GM10266 (cell line): ENCODE results near the gene C1QTNF5.

Source experiments
- DNase-seq: peaks from one replicate; pipeline ENCODE4 v3.0.0; 2012; ENCODE audit errors: extremely low spot score
- TF ChIP-seq, protein P1 (sequence below): IDR thresholded peaks from 2 replicates; pipeline ENCODE4 v1.5.1; 2012; ENCODE audit warnings: mild to moderate bottlenecking, low read depth; ENCODE audit not compliant: control insufficient read depth, insufficient read depth; ENCODE audit errors: missing control alignments

Gene C1QTNF5

GRCh38 chr11:119380827-119381180 is 40.1 kb upstream of the C1QTNF5 start:
- DNase-seq = peak; percentile 5

GRCh38 chr11:119380160-119380826 is 39.6 kb upstream of the C1QTNF5 start:
- DNase-seq = peak; percentile 7
- TF ChIP-seq, protein P1, sequence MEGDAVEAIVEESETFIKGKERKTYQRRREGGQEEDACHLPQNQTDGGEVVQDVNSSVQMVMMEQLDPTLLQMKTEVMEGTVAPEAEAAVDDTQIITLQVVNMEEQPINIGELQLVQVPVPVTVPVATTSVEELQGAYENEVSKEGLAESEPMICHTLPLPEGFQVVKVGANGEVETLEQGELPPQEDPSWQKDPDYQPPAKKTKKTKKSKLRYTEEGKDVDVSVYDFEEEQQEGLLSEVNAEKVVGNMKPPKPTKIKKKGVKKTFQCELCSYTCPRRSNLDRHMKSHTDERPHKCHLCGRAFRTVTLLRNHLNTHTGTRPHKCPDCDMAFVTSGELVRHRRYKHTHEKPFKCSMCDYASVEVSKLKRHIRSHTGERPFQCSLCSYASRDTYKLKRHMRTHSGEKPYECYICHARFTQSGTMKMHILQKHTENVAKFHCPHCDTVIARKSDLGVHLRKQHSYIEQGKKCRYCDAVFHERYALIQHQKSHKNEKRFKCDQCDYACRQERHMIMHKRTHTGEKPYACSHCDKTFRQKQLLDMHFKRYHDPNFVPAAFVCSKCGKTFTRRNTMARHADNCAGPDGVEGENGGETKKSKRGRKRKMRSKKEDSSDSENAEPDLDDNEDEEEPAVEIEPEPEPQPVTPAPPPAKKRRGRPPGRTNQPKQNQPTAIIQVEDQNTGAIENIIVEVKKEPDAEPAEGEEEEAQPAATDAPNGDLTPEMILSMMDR = no peak

More at GRCh38 chr11:119380827-119381180, 40.1 kb upstream of the C1QTNF5 start:
- TF ChIP-seq, protein P1 = no peak

DNA sequence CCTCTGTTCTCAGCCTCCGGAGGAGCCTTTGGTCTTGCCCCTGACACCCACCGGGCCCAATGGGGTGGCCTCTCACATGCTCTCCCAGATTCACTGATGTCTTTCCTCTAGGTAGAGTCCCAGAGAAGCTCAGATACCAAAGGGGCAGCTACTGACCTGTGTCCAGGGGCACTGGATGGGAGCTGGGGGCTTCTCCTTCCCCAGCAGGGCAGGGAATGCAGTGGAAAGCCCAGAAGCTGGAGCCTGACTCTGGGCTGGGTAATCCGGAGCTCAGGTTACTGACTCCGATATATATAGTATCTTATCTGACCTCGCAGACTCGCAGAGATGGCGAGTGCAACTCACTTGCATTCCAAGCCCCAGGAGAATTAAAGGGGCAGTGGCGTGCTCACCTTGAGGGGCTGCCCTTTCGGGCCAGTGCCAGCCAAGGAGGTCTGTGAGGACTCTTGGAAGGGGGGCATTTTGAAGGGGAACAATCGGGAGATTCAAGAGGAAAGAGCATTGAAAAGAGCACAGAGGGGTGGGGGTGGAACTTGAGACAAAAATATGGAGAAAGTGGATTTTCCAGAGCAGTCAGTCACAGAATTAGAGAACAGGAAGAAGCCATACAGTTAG is 38.3 kb upstream of the C1QTNF5 start:
- DNase-seq = no peak
- TF ChIP-seq, protein P1 = no peak

DNA sequence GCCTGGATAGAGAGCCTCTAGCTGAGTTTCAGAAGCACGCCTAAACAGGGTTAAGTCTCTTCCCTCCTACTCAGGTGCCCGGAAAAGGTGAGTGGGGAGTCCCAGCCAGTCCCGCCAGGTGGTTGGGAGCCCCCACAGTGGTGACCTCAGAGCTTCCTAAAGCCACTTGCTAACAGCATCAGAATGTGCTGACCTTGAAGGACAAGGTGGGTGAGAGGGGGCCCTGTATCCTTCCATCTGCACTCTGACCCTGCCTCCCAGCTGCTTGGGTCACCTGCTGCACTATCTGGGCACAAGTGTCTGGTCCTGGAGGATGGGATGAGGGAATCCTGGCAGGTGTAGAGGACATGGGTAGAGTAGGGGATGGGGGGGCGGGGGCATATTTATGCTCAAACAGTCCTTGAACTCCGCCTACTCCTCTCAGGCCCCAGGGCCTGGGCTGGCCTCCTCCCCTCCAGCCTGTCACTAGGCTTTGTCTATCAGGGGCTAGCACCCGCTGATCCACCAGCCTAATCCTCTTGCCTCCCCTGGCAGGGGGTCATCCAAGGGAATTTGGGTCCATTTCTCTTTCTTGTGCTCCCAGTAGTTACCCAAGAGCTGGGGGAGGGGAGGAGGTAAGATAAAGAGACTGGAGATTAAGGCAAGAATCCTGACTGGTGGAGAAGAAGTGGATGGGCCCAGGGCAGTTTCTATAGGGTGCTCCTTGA is 37.4 kb upstream of the C1QTNF5 start:
- TF ChIP-seq, protein P1 = no peak

DNA sequence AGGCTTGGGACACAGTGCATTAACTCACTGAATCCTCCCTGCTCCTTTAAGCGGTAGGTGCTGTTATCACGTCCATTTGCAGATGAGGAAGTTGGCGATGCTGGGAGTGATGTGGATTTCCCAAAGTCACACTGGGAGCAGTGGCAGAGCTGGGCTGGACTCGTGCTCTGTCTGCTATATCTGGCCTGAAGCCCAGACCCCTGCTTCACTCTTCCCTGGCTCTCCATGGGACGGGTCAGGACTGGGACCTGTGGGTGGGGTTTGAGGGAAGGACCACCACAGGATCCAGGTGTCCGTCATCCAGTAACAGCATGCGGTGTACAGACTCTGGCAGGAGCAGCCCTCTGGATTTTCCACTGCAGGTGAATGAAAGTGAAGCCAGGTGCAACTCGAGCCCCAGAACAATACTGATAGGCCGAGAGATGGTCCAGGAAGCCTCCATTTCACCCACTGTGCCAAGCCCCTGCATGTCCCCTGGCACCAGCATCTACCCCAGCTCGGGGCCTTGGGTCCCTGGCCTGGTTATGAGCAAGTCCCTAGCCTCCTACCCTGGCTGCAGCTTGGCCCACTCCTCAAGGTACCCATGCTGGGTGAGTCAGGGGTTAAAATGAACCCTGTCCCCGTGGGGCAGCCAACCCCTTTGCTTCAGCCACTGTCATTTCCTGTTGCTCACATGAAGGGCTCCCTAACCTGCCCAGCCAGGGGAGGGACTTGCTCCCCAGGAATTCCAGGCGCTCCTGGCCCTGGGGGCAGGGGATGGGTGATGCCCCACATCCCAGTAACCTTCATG is 36.6 kb upstream of the C1QTNF5 start:
- TF ChIP-seq, protein P1 = no peak
- DNase-seq = no peak

More for the DNA sequence above, 37.4 kb upstream of the C1QTNF5 start:
- no peak for DNase-seq

- TF ChIP-seq, protein P1 = no peak
- no peak for DNase-seq
These were observed 35.6 kb upstream of the C1QTNF5 start for GRCh38 chr11:119376197-119376847.
